GM12878 (cell line): ENCODE results near the gene C6orf62. TPM values are rescaled to one million over a fixed set of nuclear protein-coding genes. Genes with fewer than 3 reads are reported as not detected.

Experiments
- ATAC-seq: fragments of 200-7000 bp; cut with Tn5 transposase; 3 replicates; pipeline ENCODE4 v1.9.1; 2020; ENCODE audit warnings: mild to moderate bottlenecking, moderate library complexity
- BruUV-seq: library from RNA; stranded (reverse); fragments of 400-500 nt; replicated peaks from 2 replicates; lab custom pipeline; 2021; lab: Mats Ljungman, UMichigan
- CTCF ChIA-PET: fragments of 300-600 bp; sonication (Branson Sonifier 250); formaldehyde crosslinking; extraction: SDS; loops from one replicate; lab custom pipeline; 2021; ENCODE audit warnings: inconsistent platforms; lab: Yijun Ruan, JAX
- POLR2A ChIA-PET: fragments of 350-600 bp; formaldehyde crosslinking; extraction: SDS; loops from one replicate; lab custom pipeline; 2021; ENCODE audit warnings: inconsistent platforms; lab: Charles Lee
- RAD21 ChIA-PET: fragments of 300-600 bp; sonication (Branson Sonifier 250); formaldehyde crosslinking; loops from one replicate; lab custom pipeline; 2023; ENCODE audit warnings: antibody characterized with exemption; ENCODE audit not compliant: unreplicated experiment; lab: Charles Lee
- SMC1A ChIA-PET: fragments of 300-600 bp; sonication (Branson Sonifier 250); formaldehyde crosslinking; loops from one replicate; lab custom pipeline; 2023; ENCODE audit not compliant: unreplicated experiment, uncharacterized antibody; lab: Charles Lee
- DNase-seq: peaks from one replicate; pipeline ENCODE4 v3.0.0-alpha.2; 2011; ENCODE audit warnings: low read depth, low spot score
- FAIRE-seq: peaks from 3 replicates; lab custom pipeline; 2011; peaks lifted over from hg19 to GRCh38; lab: Jason Lieb, UNC
- H2AFZ ChIP-seq: 2 replicates; pipeline ENCODE4 v1.6.0; 2011; ENCODE audit warnings: low read depth, low read length, control low read depth; ENCODE audit not compliant: control insufficient read depth
- H3K27ac ChIP-seq: 2 replicates; pipeline ENCODE4 v1.5.1; 2011; ENCODE audit warnings: control low read depth; ENCODE audit not compliant: control insufficient read depth, insufficient read depth
- H3K27me3 ChIP-seq, 2 experiments: replicated peaks in 1 of 2; 2 replicates each; pipeline versions ENCODE4 v1.6.0 to v1.6.1; 2011; ENCODE audit warnings: low read length in 1 of 2; ENCODE audit not compliant: control insufficient read depth in 2 of 2, insufficient read depth in 2 of 2
- H3K36me3 ChIP-seq, 2 experiments: 2 replicates each; pipeline ENCODE4 v1.5.1; 2011; ENCODE audit warnings: low read length in 1 of 2; ENCODE audit not compliant: control insufficient read depth in 2 of 2, insufficient read depth in 2 of 2
- H3K4me1 ChIP-seq: 2 replicates; pipeline ENCODE4 v1.6.1; 2011; ENCODE audit warnings: mild to moderate bottlenecking, low read length, moderate library complexity, mixed read lengths; ENCODE audit not compliant: control insufficient read depth, insufficient read depth
- H3K4me2 ChIP-seq: 2 replicates; pipeline ENCODE4 v1.6.0; 2011; ENCODE audit warnings: control low read depth; ENCODE audit not compliant: control insufficient read depth, insufficient read depth
- H3K4me3 ChIP-seq: fragments of 200-600 bp; sonication (generic); 2 replicates; pipeline ENCODE4 v1.5.1; 2016
- H3K79me2 ChIP-seq: 2 replicates; pipeline ENCODE4 v1.6.0; 2011; ENCODE audit warnings: low read length; ENCODE audit not compliant: control insufficient read depth, insufficient read depth
- H3K9ac ChIP-seq: 2 replicates; pipeline ENCODE4 v1.8.0; 2011; ENCODE audit warnings: low read length, control low read depth, mixed read lengths; ENCODE audit not compliant: control insufficient read depth, insufficient read depth
- H3K9me3 ChIP-seq: replicated peaks from 3 replicates; pipeline ENCODE4 v1.5.1; 2011; ENCODE audit warnings: mild to moderate bottlenecking, low read length; ENCODE audit not compliant: control insufficient read depth, insufficient read depth
- H4K20me1 ChIP-seq: 2 replicates; pipeline ENCODE4 v1.6.0; 2011; ENCODE audit not compliant: control insufficient read depth, insufficient read depth
- HDAC2 ChIP-seq: fragments of 200-600 bp; sonication (generic); IDR thresholded peaks from 2 replicates; pipeline ENCODE4 v1.6.1; 2017
- HDAC6 ChIP-seq: fragments of 200-600 bp; sonication (generic); IDR thresholded peaks from one replicate; pipeline ENCODE4 v1.8.0; 2017; ENCODE audit warnings: antibody characterized with exemption; ENCODE audit not compliant: unreplicated experiment
- IKZF2 ChIP-seq, 2 experiments: fragments of 450-650 bp; IDR thresholded peaks; 2 replicates each; pipeline ENCODE4 v1.6.1; 2017; ENCODE audit warnings: mild to moderate bottlenecking in 2 of 2, moderate library complexity in 2 of 2
- JUNB ChIP-seq: IDR thresholded peaks from 2 replicates; pipeline ENCODE4 v1.6.1; 2016; ENCODE audit warnings: antibody characterized with exemption, mild to moderate bottlenecking
- MEF2B ChIP-seq: fragments of 450-650 bp; IDR thresholded peaks from 2 replicates; pipeline ENCODE4 v1.6.1; 2018; ENCODE audit warnings: mild to moderate bottlenecking, moderate library complexity; ENCODE audit not compliant: partially characterized antibody, poor library complexity, severe bottlenecking
- MYC ChIP-seq: IDR thresholded peaks from 2 replicates; pipeline ENCODE4 v1.6.1; 2011; ENCODE audit warnings: mild to moderate bottlenecking, low read length, moderate library complexity, inconsistent platforms; ENCODE audit not compliant: insufficient read depth, insufficient replicate concordance, insufficient read length, severe bottlenecking
- NR2C1 ChIP-seq: fragments of 450-650 bp; IDR thresholded peaks from 2 replicates; pipeline ENCODE4 v1.6.1; 2017; ENCODE audit warnings: antibody characterized with exemption, mild to moderate bottlenecking, moderate library complexity
- PAX8 ChIP-seq: fragments of 450-650 bp; IDR thresholded peaks from 2 replicates; pipeline ENCODE4 v1.6.1; 2017; ENCODE audit warnings: mild to moderate bottlenecking, moderate library complexity
- POLR2A ChIP-seq: IDR thresholded peaks from 2 replicates; pipeline ENCODE4 v1.6.1; 2011; ENCODE audit warnings: low read depth, mild to moderate bottlenecking, low read length
- POLR2AphosphoS2 ChIP-seq: IDR thresholded peaks from 2 replicates; pipeline ENCODE4 v1.6.1; 2011; ENCODE audit warnings: low read depth, mild to moderate bottlenecking, low read length, improper control_type of control experiment, moderate library complexity
- POU2F2 ChIP-seq: IDR thresholded peaks from 3 replicates; pipeline ENCODE4 v1.6.1; 2011; ENCODE audit warnings: low read depth, mild to moderate bottlenecking, low read length, borderline replicate concordance
- SMC3 ChIP-seq: IDR thresholded peaks from 2 replicates; pipeline ENCODE4 v1.6.1; 2011; ENCODE audit warnings: low read length, improper control_type of control experiment, borderline replicate concordance
- TAF1 ChIP-seq: IDR thresholded peaks from 2 replicates; pipeline ENCODE4 v1.6.1; 2011; ENCODE audit warnings: mild to moderate bottlenecking, low read depth, low read length, borderline replicate concordance
- ZSCAN29 ChIP-seq: fragments of 450-650 bp; IDR thresholded peaks from 2 replicates; pipeline ENCODE4 v1.6.1; 2017; ENCODE audit warnings: mild to moderate bottlenecking, moderate library complexity
- WGBS: methylation state at CpG from one replicate; pipeline ENCODE4 v1.1.6; 2016; ENCODE audit warnings: low lambda C conversion rate; ENCODE audit not compliant: insufficient replicate concordance, insufficient coverage; ENCODE audit errors: missing lambda C conversion rate; 5-methylcytosine and 5-hydroxymethylcytosine counted together
- in situ Hi-C: fragments of 300-500 bp; cut with MboI; formaldehyde crosslinking; loops from 9 replicates; pipeline ENCODE4 v1.14.3; 2018; ENCODE audit warnings: mixed read lengths
- intact Hi-C: fragments of 100-400 bp; cut with micrococcal nuclease; formaldehyde crosslinking; loops from one replicate; pipeline ENCODE4 v1.14.2; 2022; ENCODE audit not compliant: unreplicated experiment
- polyA plus RNA-seq, 11 experiments: library from polyadenylated mRNA; depleted of rRNA in 4 of 11; unstranded in 6 of 11; stranded (reverse) in 5 of 11; fragments of >200 nt; fragmentation: Nextera tagmentation in 4 of 11; fragmentation: Illumina TruSeq in 1 of 11; extraction: Ambion mirVana in 4 of 11; extraction: Trizol in 1 of 11; gene quantifications; 1 replicate in 1 of 11; 2 replicates in 10 of 11; pipeline versions ENCODE4 v1.2.1 to v1.2.3, GENCODE V29; 2011 to 2016; ENCODE audit warnings: inconsistent platforms in 2 of 11, missing spikeins in 2 of 11, low read depth in 1 of 11
- total RNA-seq, 4 experiments: library from RNA; depleted of rRNA in 3 of 4; stranded (reverse); fragments of >200 nt in 3 of 4; fragmentation: Illumina TruSeq in 1 of 4; extraction: Trizol in 1 of 4; gene quantifications; 2 replicates each; pipeline versions ENCODE4 v1.2.1 to v1.2.3, GENCODE V29; 2013 to 2021
- TF ChIP-seq, protein P1 (sequence below): fragments of 450-650 bp; IDR thresholded peaks from 2 replicates; pipeline ENCODE4 v1.6.1; 2016; ENCODE audit warnings: mild to moderate bottlenecking
- TF ChIP-seq, protein P2 (sequence below): fragments of 450-650 bp; IDR thresholded peaks from 2 replicates; pipeline ENCODE4 v1.6.1; 2017; ENCODE audit warnings: low read depth, mild to moderate bottlenecking, moderate library complexity
- TF ChIP-seq, protein P3 (sequence below): IDR thresholded peaks from 2 replicates; pipeline ENCODE4 v1.6.1; 2012; ENCODE audit warnings: low read length, inconsistent platforms

The C6orf62 gene
- total and polyA plus RNA-seq, 10 of the 15 experiments (the other 5 are each of a cell fraction or from before 2014, with no cell fraction given): 55.6 to 565 (median 126) TPM

DNA sequence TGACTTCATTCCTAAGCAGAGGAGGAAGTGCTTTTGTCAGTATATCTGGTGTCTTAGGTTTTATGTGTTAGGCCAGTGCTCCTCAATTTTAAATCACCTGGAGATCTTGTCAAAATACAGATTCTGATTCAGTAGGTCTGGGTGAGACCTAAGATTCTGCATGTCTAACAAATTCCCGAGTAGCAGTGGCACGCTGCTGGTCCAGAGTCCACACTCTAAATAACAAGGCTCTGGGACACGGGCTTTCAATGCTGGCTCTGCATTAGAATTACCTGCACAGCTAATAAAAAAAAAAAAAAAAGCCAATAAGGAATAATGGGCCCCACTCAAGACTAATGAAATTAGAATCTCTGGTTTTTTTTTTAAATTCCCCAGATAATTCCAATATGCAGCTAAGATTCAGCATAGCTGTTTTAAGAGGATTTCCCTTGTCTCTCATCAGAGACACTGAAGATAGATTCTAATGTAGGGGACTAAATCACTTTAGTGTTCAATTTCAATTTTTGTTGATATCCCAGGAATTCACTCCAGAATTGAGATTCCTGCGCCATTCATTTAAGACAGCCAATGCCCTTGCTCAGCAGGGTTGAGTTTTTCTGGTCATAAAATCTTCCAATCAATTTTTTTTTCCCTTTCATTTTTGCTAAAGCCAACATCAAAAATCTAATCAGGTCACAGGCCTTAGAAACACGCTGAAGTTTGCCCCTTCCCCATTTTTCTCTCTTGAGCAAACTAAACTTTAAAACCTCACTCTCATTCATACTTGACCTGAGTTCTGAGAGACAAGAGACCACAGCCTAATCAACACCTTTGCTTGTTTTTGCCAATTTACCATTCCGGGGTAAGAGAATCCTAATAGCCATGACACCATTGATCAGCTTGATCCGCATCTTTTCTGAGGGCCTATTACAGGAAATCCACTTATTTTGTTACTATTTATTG, 54.6 kb downstream of the C6orf62 start:
- ChIA-PET POLR2A (interaction anchor here (0.7 to 1.9 kb wide), 4 partner anchors 54 to 362 kb away, joined by 3 to 8 read pairs (median 4); partner anchors contain the start of gene C6orf62), RAD21 (no interaction called here), CTCF (interaction anchor here (0.8 to 2.1 kb wide), 4 partner anchors 9 to 115 kb away, joined by 3 to 6 read pairs (median 4); no protein-coding TSS in a partner anchor), SMC1A (interaction anchor here (0.9 to 1.7 kb wide), 7 partner anchors 19 to 407 kb away, joined by 3 to 6 read pairs (median 3); no protein-coding TSS in a partner anchor)
- no peak overlapping the region; the same call in 1 of the 2 replicates for H3K4me3 ChIP-seq
- intact Hi-C loops: no loop called here
- no peaks in the 10 kb centered on the region for H3K27me3 ChIP-seq
- peaks cover 39% of the 10 kb centered on the region for H3K79me2 ChIP-seq
- H3K4me1 ChIP-seq: peaks cover 10% of the 10 kb centered on the region
- no TSS peak for BruUV-seq
- FAIRE-seq (no peak), ATAC-seq (no peak), DNase-seq (no peak)
- no peak overlapping the region for H3K27ac ChIP-seq
- 95% methylated on average over 7 of the region's 7 CpGs for WGBS
- peak overlapping the region; percentile 38 for H3K9ac ChIP-seq
- H4K20me1 ChIP-seq: no peaks in the 10 kb centered on the region
- H2AFZ ChIP-seq: no peak overlapping the region
- peaks cover 0 to 13% of the 10 kb centered on the region in 2 experiments; a peak in 2 of 4 replicates for H3K36me3 ChIP-seq
- in situ Hi-C loops: no loop called here
- peak overlapping the region; percentile 51 for H3K4me2 ChIP-seq
- TF ChIP-seq HDAC2 (no peak), POLR2A (no peak), MEF2B (no peak), SMC3 (no peak), JUNB (no peak), TAF1 (no peak), PAX8 (no peak), HDAC6 (no peak), NR2C1 (no peak), MYC (no peak), IKZF2 (IDR thresholded peaks at IDR 0.05) (no peak), POU2F2 (no peak), POLR2AphosphoS2 (no peak), ZSCAN29 (no peak)
- TF ChIP-seq, protein P1, sequence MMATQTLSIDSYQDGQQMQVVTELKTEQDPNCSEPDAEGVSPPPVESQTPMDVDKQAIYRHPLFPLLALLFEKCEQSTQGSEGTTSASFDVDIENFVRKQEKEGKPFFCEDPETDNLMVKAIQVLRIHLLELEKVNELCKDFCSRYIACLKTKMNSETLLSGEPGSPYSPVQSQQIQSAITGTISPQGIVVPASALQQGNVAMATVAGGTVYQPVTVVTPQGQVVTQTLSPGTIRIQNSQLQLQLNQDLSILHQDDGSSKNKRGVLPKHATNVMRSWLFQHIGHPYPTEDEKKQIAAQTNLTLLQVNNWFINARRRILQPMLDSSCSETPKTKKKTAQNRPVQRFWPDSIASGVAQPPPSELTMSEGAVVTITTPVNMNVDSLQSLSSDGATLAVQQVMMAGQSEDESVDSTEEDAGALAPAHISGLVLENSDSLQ: no peak
- TF ChIP-seq, protein P2, sequence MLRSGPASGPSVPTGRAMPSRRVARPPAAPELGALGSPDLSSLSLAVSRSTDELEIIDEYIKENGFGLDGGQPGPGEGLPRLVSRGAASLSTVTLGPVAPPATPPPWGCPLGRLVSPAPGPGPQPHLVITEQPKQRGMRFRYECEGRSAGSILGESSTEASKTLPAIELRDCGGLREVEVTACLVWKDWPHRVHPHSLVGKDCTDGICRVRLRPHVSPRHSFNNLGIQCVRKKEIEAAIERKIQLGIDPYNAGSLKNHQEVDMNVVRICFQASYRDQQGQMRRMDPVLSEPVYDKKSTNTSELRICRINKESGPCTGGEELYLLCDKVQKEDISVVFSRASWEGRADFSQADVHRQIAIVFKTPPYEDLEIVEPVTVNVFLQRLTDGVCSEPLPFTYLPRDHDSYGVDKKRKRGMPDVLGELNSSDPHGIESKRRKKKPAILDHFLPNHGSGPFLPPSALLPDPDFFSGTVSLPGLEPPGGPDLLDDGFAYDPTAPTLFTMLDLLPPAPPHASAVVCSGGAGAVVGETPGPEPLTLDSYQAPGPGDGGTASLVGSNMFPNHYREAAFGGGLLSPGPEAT: no peak
- TF ChIP-seq, protein P3, sequence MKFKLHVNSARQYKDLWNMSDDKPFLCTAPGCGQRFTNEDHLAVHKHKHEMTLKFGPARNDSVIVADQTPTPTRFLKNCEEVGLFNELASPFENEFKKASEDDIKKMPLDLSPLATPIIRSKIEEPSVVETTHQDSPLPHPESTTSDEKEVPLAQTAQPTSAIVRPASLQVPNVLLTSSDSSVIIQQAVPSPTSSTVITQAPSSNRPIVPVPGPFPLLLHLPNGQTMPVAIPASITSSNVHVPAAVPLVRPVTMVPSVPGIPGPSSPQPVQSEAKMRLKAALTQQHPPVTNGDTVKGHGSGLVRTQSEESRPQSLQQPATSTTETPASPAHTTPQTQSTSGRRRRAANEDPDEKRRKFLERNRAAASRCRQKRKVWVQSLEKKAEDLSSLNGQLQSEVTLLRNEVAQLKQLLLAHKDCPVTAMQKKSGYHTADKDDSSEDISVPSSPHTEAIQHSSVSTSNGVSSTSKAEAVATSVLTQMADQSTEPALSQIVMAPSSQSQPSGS: no peak
- no peaks in the 10 kb centered on the region for H3K9me3 ChIP-seq
